Measurements from ENCODE around the gene NT5C1B.

The NT5C1B gene

GRCh38 chr2:18514526-18515461 is 74.6 kb downstream of the NT5C1B start:
- Histone ChIP-seq H3K9ac (ENCODE audit: low read depth, low read length) (no peak overlapping the region), H3K4me1 (ENCODE audit: control insufficient read depth, insufficient read depth, low read length) (peaks cover 7% of the 10 kb centered on the region), H3K27me3 (ENCODE audit: control insufficient read depth, insufficient read depth, low read length) (no peaks in the 10 kb centered on the region), H3K4me3 (ENCODE audit: low read depth, low read length) (no peak overlapping the region), H3K36me3 (ENCODE audit: control insufficient read depth, insufficient read depth, low read length) (no peaks in the 10 kb centered on the region), H3K27ac (ENCODE audit: low read depth, low read length) (no peak overlapping the region), H3K9me3 (ENCODE audit: control insufficient read depth, insufficient read depth, low read length) (no peaks in the 10 kb centered on the region)

Measured in HUES48 (cell line).